ENCODE measurements around the gene MED9. TPM values are rescaled to one million over a fixed set of nuclear protein-coding genes. Genes with fewer than 3 reads are reported as not detected.

Gene MED9
- total and polyA plus RNA-seq, 10 of the 15 experiments (the other 5 are each of a cell fraction or from before 2014, with no cell fraction given), result 1.5 to 22.4 (median 14.8) TPM

GRCh38 chr17:17467016-17467415 is 9.8 kb upstream of the MED9 start:
- ChIA-PET RAD21 (ENCODE audit: unreplicated experiment) (no interaction called here), CTCF (interaction anchor here (0.6 to 0.7 kb wide), 3 partner anchors 70 to 1027 kb away, joined by 3 to 4 read pairs (median 3); no protein-coding TSS in a partner anchor), SMC1A (ENCODE audit: uncharacterized antibody, unreplicated experiment) (interaction anchor here (0.6 kb wide), 1 partner anchor 333 kb away, joined by 3 read pairs; no protein-coding TSS in a partner anchor)

More at GRCh38 chr17:17467016-17467415, 9.8 kb upstream of the MED9 start:
- H3K79me2 ChIP-seq (ENCODE audit: control insufficient read depth, insufficient read depth, low read length), result no peaks in the 10 kb centered on the region
- WGBS (ENCODE audit: insufficient coverage, insufficient replicate concordance, low lambda C conversion rate, missing lambda C conversion rate), result 31% methylated on average over 5 of the region's 5 CpGs
- no peak for DNase-seq (ENCODE audit: low read depth, low spot score)
- H3K9ac ChIP-seq (ENCODE audit: control insufficient read depth, insufficient read depth, low read length), result no peak overlapping the region
- no peak overlapping the region for H3K27ac ChIP-seq (ENCODE audit: control insufficient read depth, insufficient read depth)
- no TSS peak for BruUV-seq (replicated peaks)
- POLR2A ChIA-PET, result no interaction called here
- H2AFZ ChIP-seq (ENCODE audit: control insufficient read depth, low read depth, low read length), result no peak overlapping the region
- in situ Hi-C loops (cut with MboI) (no loop called here), intact Hi-C loops (cut with micrococcal nuclease; ENCODE audit: unreplicated experiment) (no loop called here)
- TF ChIP-seq POLR2AphosphoS5 (IDR thresholded peaks at IDR 0.05; ENCODE audit: low read length), result no peak
- TF ChIP-seq, protein P1, sequence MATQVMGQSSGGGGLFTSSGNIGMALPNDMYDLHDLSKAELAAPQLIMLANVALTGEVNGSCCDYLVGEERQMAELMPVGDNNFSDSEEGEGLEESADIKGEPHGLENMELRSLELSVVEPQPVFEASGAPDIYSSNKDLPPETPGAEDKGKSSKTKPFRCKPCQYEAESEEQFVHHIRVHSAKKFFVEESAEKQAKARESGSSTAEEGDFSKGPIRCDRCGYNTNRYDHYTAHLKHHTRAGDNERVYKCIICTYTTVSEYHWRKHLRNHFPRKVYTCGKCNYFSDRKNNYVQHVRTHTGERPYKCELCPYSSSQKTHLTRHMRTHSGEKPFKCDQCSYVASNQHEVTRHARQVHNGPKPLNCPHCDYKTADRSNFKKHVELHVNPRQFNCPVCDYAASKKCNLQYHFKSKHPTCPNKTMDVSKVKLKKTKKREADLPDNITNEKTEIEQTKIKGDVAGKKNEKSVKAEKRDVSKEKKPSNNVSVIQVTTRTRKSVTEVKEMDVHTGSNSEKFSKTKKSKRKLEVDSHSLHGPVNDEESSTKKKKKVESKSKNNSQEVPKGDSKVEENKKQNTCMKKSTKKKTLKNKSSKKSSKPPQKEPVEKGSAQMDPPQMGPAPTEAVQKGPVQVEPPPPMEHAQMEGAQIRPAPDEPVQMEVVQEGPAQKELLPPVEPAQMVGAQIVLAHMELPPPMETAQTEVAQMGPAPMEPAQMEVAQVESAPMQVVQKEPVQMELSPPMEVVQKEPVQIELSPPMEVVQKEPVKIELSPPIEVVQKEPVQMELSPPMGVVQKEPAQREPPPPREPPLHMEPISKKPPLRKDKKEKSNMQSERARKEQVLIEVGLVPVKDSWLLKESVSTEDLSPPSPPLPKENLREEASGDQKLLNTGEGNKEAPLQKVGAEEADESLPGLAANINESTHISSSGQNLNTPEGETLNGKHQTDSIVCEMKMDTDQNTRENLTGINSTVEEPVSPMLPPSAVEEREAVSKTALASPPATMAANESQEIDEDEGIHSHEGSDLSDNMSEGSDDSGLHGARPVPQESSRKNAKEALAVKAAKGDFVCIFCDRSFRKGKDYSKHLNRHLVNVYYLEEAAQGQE (IDR thresholded peaks at IDR 0.05; ENCODE audit: low read depth, low read length), result no peak
- TF ChIP-seq, protein P2, sequence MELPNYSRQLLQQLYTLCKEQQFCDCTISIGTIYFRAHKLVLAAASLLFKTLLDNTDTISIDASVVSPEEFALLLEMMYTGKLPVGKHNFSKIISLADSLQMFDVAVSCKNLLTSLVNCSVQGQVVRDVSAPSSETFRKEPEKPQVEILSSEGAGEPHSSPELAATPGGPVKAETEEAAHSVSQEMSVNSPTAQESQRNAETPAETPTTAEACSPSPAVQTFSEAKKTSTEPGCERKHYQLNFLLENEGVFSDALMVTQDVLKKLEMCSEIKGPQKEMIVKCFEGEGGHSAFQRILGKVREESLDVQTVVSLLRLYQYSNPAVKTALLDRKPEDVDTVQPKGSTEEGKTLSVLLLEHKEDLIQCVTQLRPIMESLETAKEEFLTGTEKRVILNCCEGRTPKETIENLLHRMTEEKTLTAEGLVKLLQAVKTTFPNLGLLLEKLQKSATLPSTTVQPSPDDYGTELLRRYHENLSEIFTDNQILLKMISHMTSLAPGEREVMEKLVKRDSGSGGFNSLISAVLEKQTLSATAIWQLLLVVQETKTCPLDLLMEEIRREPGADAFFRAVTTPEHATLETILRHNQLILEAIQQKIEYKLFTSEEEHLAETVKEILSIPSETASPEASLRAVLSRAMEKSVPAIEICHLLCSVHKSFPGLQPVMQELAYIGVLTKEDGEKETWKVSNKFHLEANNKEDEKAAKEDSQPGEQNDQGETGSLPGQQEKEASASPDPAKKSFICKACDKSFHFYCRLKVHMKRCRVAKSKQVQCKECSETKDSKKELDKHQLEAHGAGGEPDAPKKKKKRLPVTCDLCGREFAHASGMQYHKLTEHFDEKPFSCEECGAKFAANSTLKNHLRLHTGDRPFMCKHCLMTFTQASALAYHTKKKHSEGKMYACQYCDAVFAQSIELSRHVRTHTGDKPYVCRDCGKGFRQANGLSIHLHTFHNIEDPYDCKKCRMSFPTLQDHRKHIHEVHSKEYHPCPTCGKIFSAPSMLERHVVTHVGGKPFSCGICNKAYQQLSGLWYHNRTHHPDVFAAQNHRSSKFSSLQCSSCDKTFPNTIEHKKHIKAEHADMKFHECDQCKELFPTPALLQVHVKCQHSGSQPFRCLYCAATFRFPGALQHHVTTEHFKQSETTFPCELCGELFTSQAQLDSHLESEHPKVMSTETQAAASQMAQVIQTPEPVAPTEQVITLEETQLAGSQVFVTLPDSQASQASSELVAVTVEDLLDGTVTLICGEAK (IDR thresholded peaks at IDR 0.05; ENCODE audit: borderline replicate concordance), result no peak
- no peak for TF ChIP-seq ZZZ3 (IDR thresholded peaks at IDR 0.05; ENCODE audit: control insufficient read depth, insufficient read length, low read depth)
- TF ChIP-seq YBX1 (IDR thresholded peaks at IDR 0.05), result no peak
- no peak for TF ChIP-seq CBFB (IDR thresholded peaks at IDR 0.05; ENCODE audit: low read depth)
- TF ChIP-seq ESRRA (IDR thresholded peaks at IDR 0.05; ENCODE audit: low read length), result no peak
- no peak for TF ChIP-seq SIN3A (IDR thresholded peaks at IDR 0.05; ENCODE audit: low read depth, low read length)
- no peak for TF ChIP-seq ZBTB11 (CRISPR knock-in tag; IDR thresholded peaks at IDR 0.05)
- no peak for TF ChIP-seq ZBED1 (IDR thresholded peaks at IDR 0.05; ENCODE audit: borderline replicate concordance)
- no peak for TF ChIP-seq SREBF2 (IDR thresholded peaks at IDR 0.05; ENCODE audit: low read length)
- no peak overlapping the region for H3K4me2 ChIP-seq (ENCODE audit: control insufficient read depth, insufficient read depth)
- FAIRE-seq, result no peak
- peaks cover 0 to 3% of the 10 kb centered on the region in 2 experiments; a peak in 1 of 4 replicates for H3K27me3 ChIP-seq (replicated peaks in 1 of 2; ENCODE audit: control insufficient read depth in 2 of 2, insufficient read depth in 2 of 2, low read length in 1 of 2)
- no peaks in the 10 kb centered on the region for H3K36me3 ChIP-seq (ENCODE audit: control insufficient read depth in 2 of 2, insufficient read depth in 2 of 2, low read length in 1 of 2)
- no peak overlapping the region for H3K4me3 ChIP-seq
- no peaks in the 10 kb centered on the region; the same call in 2 of the 3 replicates for H3K9me3 ChIP-seq (replicated peaks; ENCODE audit: control insufficient read depth, insufficient read depth, low read length)
- no peaks in the 10 kb centered on the region for H3K4me1 ChIP-seq (ENCODE audit: control insufficient read depth, insufficient read depth, low read length)
- H4K20me1 ChIP-seq (ENCODE audit: control insufficient read depth, insufficient read depth), result no peaks in the 10 kb centered on the region
- ATAC-seq, result no peak
